Measurements from ENCODE around the gene SFT2D2.

The SFT2D2 gene

GRCh38 chr1:168265596-168265995, 39.8 kb downstream of the SFT2D2 start:
- Histone ChIP-seq H2AFZ (no peak overlapping the region), H3K79me2 (no peaks in the 10 kb centered on the region), H3K27ac (no peak overlapping the region), H3K4me2 (ENCODE audit: low read length) (no peak overlapping the region), H3K36me3 (ENCODE audit: control insufficient read depth, insufficient read depth, low read length) (no peaks in the 10 kb centered on the region), H3K9ac (no peak overlapping the region), H3K27me3 (ENCODE audit: control insufficient read depth, insufficient read depth, low read length) (no peaks in the 10 kb centered on the region), H3K9me3 (ENCODE audit: control insufficient read depth, low read length) (no peaks in the 10 kb centered on the region), H3K4me1 (no peaks in the 10 kb centered on the region), H3K4me3 (ENCODE audit: low read depth, low read length) (no peak overlapping the region)
- no peak for TF ChIP-seq CTCF (IDR thresholded peaks at IDR 0.05)

- H3K4me1 ChIP-seq, result no peaks in the 10 kb centered on the region
- no peak overlapping the region for H3K9ac ChIP-seq
- H3K9me3 ChIP-seq (ENCODE audit: control insufficient read depth, low read length), result no peaks in the 10 kb centered on the region
- no peaks in the 10 kb centered on the region for H3K79me2 ChIP-seq
- H3K27me3 ChIP-seq (ENCODE audit: control insufficient read depth, insufficient read depth, low read length), result no peaks in the 10 kb centered on the region
- H2AFZ ChIP-seq, result no peak overlapping the region
- no peak for TF ChIP-seq CTCF (IDR thresholded peaks at IDR 0.05)
- no peak overlapping the region for H3K4me2 ChIP-seq (ENCODE audit: low read length)
- H3K27ac ChIP-seq, result no peak overlapping the region
- no peaks in the 10 kb centered on the region for H3K36me3 ChIP-seq (ENCODE audit: control insufficient read depth, insufficient read depth, low read length)
- no peak overlapping the region for H3K4me3 ChIP-seq (ENCODE audit: low read depth, low read length)
These were observed 40.9 kb downstream of the SFT2D2 start for GRCh38 chr1:168266644-168267186.

GRCh38 chr1:168271636-168272035, 45.8 kb downstream of the SFT2D2 start:
- H3K9ac ChIP-seq, result no peak overlapping the region
- no peaks in the 10 kb centered on the region for H3K4me1 ChIP-seq
- no peak overlapping the region for H2AFZ ChIP-seq
- no peaks in the 10 kb centered on the region for H3K27me3 ChIP-seq (ENCODE audit: control insufficient read depth, insufficient read depth, low read length)
- no peaks in the 10 kb centered on the region for H3K79me2 ChIP-seq
- H3K4me2 ChIP-seq (ENCODE audit: low read length), result no peak overlapping the region
- H3K36me3 ChIP-seq (ENCODE audit: control insufficient read depth, insufficient read depth, low read length), result no peaks in the 10 kb centered on the region
- no peaks in the 10 kb centered on the region for H3K9me3 ChIP-seq (ENCODE audit: control insufficient read depth, low read length)
- no peak for TF ChIP-seq CTCF (IDR thresholded peaks at IDR 0.05)
- H3K27ac ChIP-seq, result no peak overlapping the region
- no peak overlapping the region for H3K4me3 ChIP-seq (ENCODE audit: low read depth, low read length)

GRCh38 chr1:168273575-168273974, 47.8 kb downstream of the SFT2D2 start:
- no peaks in the 10 kb centered on the region for H3K27me3 ChIP-seq (ENCODE audit: control insufficient read depth, insufficient read depth, low read length)
- no peak for TF ChIP-seq CTCF (IDR thresholded peaks at IDR 0.05)
- H3K9ac ChIP-seq, result no peak overlapping the region

GRCh38 chr1:168279253-168279652, 53.4 kb downstream of the SFT2D2 start:
- Histone ChIP-seq H3K9me3 (ENCODE audit: control insufficient read depth, low read length) (no peaks in the 10 kb centered on the region), H3K79me2 (no peaks in the 10 kb centered on the region), H3K4me3 (ENCODE audit: low read depth, low read length) (no peak overlapping the region), H3K27me3 (ENCODE audit: control insufficient read depth, insufficient read depth, low read length) (no peaks in the 10 kb centered on the region), H3K4me2 (ENCODE audit: low read length) (no peak overlapping the region), H2AFZ (no peak overlapping the region), H3K9ac (no peak overlapping the region), H3K27ac (no peak overlapping the region), H3K4me1 (no peaks in the 10 kb centered on the region), H3K36me3 (ENCODE audit: control insufficient read depth, insufficient read depth, low read length) (no peaks in the 10 kb centered on the region)
- TF ChIP-seq CTCF (IDR thresholded peaks at IDR 0.05), result no peak

More at GRCh38 chr1:168273575-168273974, 47.8 kb downstream of the SFT2D2 start:
- H3K27ac ChIP-seq, result no peak overlapping the region
- H3K4me1 ChIP-seq, result no peaks in the 10 kb centered on the region
- no peaks in the 10 kb centered on the region for H3K79me2 ChIP-seq
- H3K9me3 ChIP-seq (ENCODE audit: control insufficient read depth, low read length), result no peaks in the 10 kb centered on the region
- H3K4me3 ChIP-seq (ENCODE audit: low read depth, low read length), result no peak overlapping the region
- no peaks in the 10 kb centered on the region for H3K36me3 ChIP-seq (ENCODE audit: control insufficient read depth, insufficient read depth, low read length)
- no peak overlapping the region for H3K4me2 ChIP-seq (ENCODE audit: low read length)
- no peak overlapping the region for H2AFZ ChIP-seq

All from parathyroid adenoma (tissue), 2 donors.